Stomach (tissue), 9 donors: Measurements from ENCODE around the gene FRY. TPM values are rescaled to one million over a fixed set of nuclear protein-coding genes. Genes with fewer than 3 reads are reported as not detected.

Source experiments
- DNase-seq, 2 donors: peaks; one replicate each; pipeline versions ENCODE4 v3.0.0 to v3.0.0-alpha.2; 2013 to 2019
- H3K27ac ChIP-seq, 5 donors: fragments of 200-600 bp in 4 of 5; sonication (generic) in 4 of 5; one replicate each; pipeline ENCODE4 v1.5.1; 2013 to 2019; ENCODE audit warnings: mild to moderate bottlenecking in 1 of 5, moderate library complexity in 1 of 5
- H3K27me3 ChIP-seq, 3 donors: fragments of 200-600 bp; sonication (generic); one replicate each; pipeline ENCODE4 v1.5.1; 2017 to 2019; ENCODE audit warnings: mixed run types in 1 of 3
- H3K36me3 ChIP-seq, 4 donors: fragments of 200-600 bp; sonication (generic); 1 replicate in 3 of 4; 2 replicates in 1 of 4; pipeline ENCODE4 v1.5.1; 2016 to 2019
- H3K4me1 ChIP-seq, 4 donors: fragments of 200-600 bp; sonication (generic); one replicate each; pipeline ENCODE4 v1.5.1; 2016 to 2019
- H3K4me3 ChIP-seq, 4 donors: fragments of 200-600 bp; sonication (generic) in 3 of 4; one replicate each; pipeline ENCODE4 v1.5.1; 2016 to 2019; ENCODE audit warnings: mild to moderate bottlenecking in 1 of 4
- H3K9me3 ChIP-seq, 4 donors: fragments of 200-600 bp; sonication (generic); one replicate each; pipeline ENCODE4 v1.5.1; 2016 to 2019
- EP300 ChIP-seq: sonication (generic); formaldehyde crosslinking; IDR thresholded peaks from one replicate; pipeline ENCODE4 v1.6.1; 2017; ENCODE audit warnings: antibody characterized with exemption
- POLR2A ChIP-seq, 4 donors: fragments of 450-650 bp; IDR thresholded peaks; one replicate each; pipeline ENCODE4 v1.6.1; 2016; ENCODE audit warnings: antibody characterized with exemption in 4 of 4, control low read depth in 2 of 4, mild to moderate bottlenecking in 1 of 4, moderate library complexity in 1 of 4
- POLR2AphosphoS5 ChIP-seq, 3 donors: sonication (generic); formaldehyde crosslinking; IDR thresholded peaks; one replicate each; pipeline ENCODE4 v1.6.1; 2016; ENCODE audit warnings: antibody characterized with exemption in 3 of 3
- WGBS, 5 donors: extraction: QIAGEN DNeasy Blood & Tissue Kit in 3 of 5; methylation state at CpG; one replicate each; pipeline versions ENCODE4 v1.1.5 to v1.1.7; 2013 to 2018; 5-methylcytosine and 5-hydroxymethylcytosine counted together
- intact Hi-C: fragments of 100-400 bp; cut with DNase I; formaldehyde crosslinking; loops from one replicate; pipeline ENCODE4 v1.15.1; 2023; ENCODE audit warnings: low total_unique reads
- polyA plus RNA-seq, 3 donors: library from polyadenylated mRNA; stranded (reverse); fragments of 200-250 nt; gene quantifications; one replicate each; pipeline ENCODE4 v1.2.3, GENCODE V29; 2013
- total RNA-seq, 5 donors: library from RNA; depleted of rRNA; stranded (reverse); fragments of >200 nt; gene quantifications; one replicate each; pipeline versions ENCODE4 v1.1.0 to v1.2.3, GENCODE V29; 2014 to 2016
- TF ChIP-seq, protein P1 (sequence below), 7 experiments: fragments of 450-650 bp in 4 of 7; fragments of 200-600 bp in 3 of 7; sonication (generic) in 3 of 7; IDR thresholded peaks; one replicate each; pipeline ENCODE4 v1.5.1; 2016 to 2019; ENCODE audit warnings: antibody characterized with exemption in 7 of 7, control low read depth in 2 of 7, mild to moderate bottlenecking in 1 of 7
- donor health status: healthy with polysubstance abuse.
- donor health status: Bipolar disorder and iron deficiency.
- donor health status: healthy.

FRY gene
- total and polyA plus RNA-seq, 8 donors = 3.5 to 97.1 (median 16.4) TPM

DNA sequence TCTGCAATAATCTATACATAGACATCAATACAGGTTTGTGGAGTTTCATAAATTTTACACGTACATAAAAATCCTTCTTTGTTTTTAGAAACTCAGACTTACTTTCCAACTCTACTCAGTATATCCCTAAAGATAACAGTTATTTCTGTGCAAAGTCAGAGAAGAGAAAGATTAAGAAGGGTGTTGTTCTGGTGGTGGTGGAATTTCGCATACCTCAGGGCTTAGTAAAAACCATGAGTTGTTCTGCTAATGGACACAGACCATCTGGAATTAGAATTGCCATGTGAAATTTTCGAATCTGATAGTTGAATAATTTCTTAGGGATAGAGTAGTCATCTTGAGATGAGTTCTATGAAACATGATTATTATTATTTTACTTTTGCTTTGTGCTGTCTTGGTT, 180.8 kb downstream of the FRY start:
- TF ChIP-seq POLR2A (IDR thresholded peaks at IDR 0.05) = no peak
- no peak for TF ChIP-seq EP300
- TF ChIP-seq, protein P1, sequence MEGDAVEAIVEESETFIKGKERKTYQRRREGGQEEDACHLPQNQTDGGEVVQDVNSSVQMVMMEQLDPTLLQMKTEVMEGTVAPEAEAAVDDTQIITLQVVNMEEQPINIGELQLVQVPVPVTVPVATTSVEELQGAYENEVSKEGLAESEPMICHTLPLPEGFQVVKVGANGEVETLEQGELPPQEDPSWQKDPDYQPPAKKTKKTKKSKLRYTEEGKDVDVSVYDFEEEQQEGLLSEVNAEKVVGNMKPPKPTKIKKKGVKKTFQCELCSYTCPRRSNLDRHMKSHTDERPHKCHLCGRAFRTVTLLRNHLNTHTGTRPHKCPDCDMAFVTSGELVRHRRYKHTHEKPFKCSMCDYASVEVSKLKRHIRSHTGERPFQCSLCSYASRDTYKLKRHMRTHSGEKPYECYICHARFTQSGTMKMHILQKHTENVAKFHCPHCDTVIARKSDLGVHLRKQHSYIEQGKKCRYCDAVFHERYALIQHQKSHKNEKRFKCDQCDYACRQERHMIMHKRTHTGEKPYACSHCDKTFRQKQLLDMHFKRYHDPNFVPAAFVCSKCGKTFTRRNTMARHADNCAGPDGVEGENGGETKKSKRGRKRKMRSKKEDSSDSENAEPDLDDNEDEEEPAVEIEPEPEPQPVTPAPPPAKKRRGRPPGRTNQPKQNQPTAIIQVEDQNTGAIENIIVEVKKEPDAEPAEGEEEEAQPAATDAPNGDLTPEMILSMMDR (IDR thresholded peaks at IDR 0.05) = no peak
- no peak for TF ChIP-seq POLR2AphosphoS5 (IDR thresholded peaks at IDR 0.05)
- Histone ChIP-seq H3K4me1 (no peaks in the 10 kb centered on the region), H3K4me3 (no peak overlapping the region), H3K27ac (peak overlapping the region in 1 of 5 donors; percentile 12), H3K27me3 (no peaks in the 10 kb centered on the region), H3K9me3 (no peaks in the 10 kb centered on the region), H3K36me3 (peaks cover 10 to 80% (median 65%) of the 10 kb centered on the region in 4 donors)
- 59 to 83% (median 70%) methylated on average over 3 of the region's 3 CpGs for WGBS, 5 donors
- DNase-seq = no peak
- intact Hi-C loops = no loop called here

DNA sequence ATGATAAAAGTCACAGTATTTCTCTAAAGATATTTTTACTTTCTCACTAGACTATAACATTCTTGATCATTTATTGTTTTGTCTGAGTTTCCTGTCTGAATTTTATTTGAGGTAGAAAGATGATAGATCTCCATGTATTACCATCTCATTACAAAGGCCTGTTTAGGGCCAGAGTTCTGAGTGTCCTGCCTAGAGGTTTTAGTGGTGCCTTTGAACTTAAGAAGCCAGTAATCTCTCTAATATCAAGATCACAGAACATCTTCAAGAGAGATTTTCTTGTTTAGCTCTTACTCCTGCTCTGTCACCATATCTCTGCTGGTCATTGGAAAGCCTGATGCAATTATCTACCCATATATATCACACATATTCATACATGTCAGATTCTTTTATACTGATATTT, 182.1 kb downstream of the FRY start:
- TF ChIP-seq, protein P1 (IDR thresholded peaks at IDR 0.05) = no peak
- no peak for TF ChIP-seq POLR2AphosphoS5 (IDR thresholded peaks at IDR 0.05)
- no peak for TF ChIP-seq EP300
- TF ChIP-seq POLR2A (IDR thresholded peaks at IDR 0.05) = no peak
- intact Hi-C loops = no loop called here
- Histone ChIP-seq H3K27me3 (no peaks in the 10 kb centered on the region), H3K4me1 (no peaks in the 10 kb centered on the region), H3K4me3 (no peak overlapping the region), H3K27ac (no peak overlapping the region), H3K36me3 (peaks cover 10 to 77% (median 62%) of the 10 kb centered on the region in 4 donors), H3K9me3 (no peaks in the 10 kb centered on the region)
- DNase-seq = no peak

DNA sequence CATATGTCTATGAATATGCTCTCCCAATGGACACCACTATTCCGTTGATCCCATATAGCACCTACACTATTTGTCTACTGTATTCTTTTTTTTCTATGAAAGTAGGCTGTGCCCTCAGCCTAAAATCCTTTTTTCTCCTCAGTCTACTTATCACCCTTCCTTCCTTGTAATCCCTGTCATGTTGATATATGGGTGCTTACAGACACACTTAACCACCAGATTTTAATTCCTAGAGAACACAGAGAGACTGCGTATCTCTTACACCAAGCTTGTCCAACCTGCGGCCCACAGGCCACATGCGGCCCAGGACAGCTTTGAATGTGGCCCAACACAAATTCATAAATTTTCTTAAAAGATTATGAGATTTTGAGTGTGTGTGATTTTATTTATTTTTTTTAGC, 182.5 kb downstream of the FRY start:
- no peak for TF ChIP-seq POLR2A (IDR thresholded peaks at IDR 0.05)
- TF ChIP-seq POLR2AphosphoS5 (IDR thresholded peaks at IDR 0.05) = no peak
- TF ChIP-seq EP300 = no peak
- TF ChIP-seq, protein P1 (IDR thresholded peaks at IDR 0.05) = no peak
- H3K27me3 ChIP-seq = no peaks in the 10 kb centered on the region
- no peak overlapping the region for H3K27ac ChIP-seq
- peaks cover 10 to 77% (median 62%) of the 10 kb centered on the region in 4 donors for H3K36me3 ChIP-seq
- no peak overlapping the region for H3K4me3 ChIP-seq
- no peaks in the 10 kb centered on the region for H3K9me3 ChIP-seq
- intact Hi-C loops = no loop called here
- DNase-seq = no peak
- H3K4me1 ChIP-seq = no peaks in the 10 kb centered on the region
- WGBS, 5 donors = 95 to 99% (median 96%) methylated on average over 4 of the region's 4 CpGs

DNA sequence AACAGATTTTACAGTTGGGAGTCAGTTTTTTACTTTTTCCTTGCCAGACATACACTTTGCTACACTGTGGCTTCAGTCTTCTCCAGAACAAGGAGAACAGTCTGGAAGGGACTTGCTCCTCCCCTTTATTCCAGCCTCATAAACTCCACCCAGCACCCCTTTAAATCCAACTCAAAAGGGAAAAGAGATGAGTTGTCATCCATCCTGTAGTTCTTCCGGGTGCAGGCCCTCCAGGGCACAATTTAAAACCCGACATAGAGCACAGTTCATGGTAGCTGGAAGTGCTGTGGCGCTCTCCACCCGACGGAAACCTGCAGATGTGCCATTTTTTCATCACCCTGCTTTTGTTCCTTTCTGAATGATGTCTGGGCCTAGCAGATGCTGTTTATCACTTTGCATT, 184.7 kb downstream of the FRY start:
- H3K4me3 ChIP-seq = no peak overlapping the region
- H3K36me3 ChIP-seq = peaks cover 5 to 75% (median 53%) of the 10 kb centered on the region in 4 donors
- no peaks in the 10 kb centered on the region for H3K9me3 ChIP-seq
- 84 to 99% (median 96%) methylated on average over 5 of the region's 5 CpGs for WGBS, 5 donors
- H3K4me1 ChIP-seq = no peaks in the 10 kb centered on the region
- intact Hi-C loops = no loop called here
- TF ChIP-seq, protein P1 (IDR thresholded peaks at IDR 0.05) = no peak
- TF ChIP-seq EP300 (no peak), POLR2A (IDR thresholded peaks at IDR 0.05) (no peak)
- H3K27me3 ChIP-seq = no peaks in the 10 kb centered on the region
- no peak for DNase-seq
- H3K27ac ChIP-seq = no peak overlapping the region
